Upper lobe of left lung (tissue), 4 donors: ENCODE measurements around the gene PCARE.

Experiments
- EP300 ChIP-seq, 4 donors: sonication (generic); formaldehyde crosslinking; IDR thresholded peaks; one replicate each; pipeline ENCODE4 v1.5.1; 2017; ENCODE audit warnings: antibody characterized with exemption in 4 of 4, control low read depth in 2 of 4
- TF ChIP-seq, protein P1 (sequence below), 6 experiments: fragments of 450-650 bp in 4 of 6; fragments of 200-600 bp in 2 of 6; sonication (generic) in 2 of 6; IDR thresholded peaks; one replicate each; pipeline ENCODE4 v1.5.1; 2016 to 2019; ENCODE audit warnings: antibody characterized with exemption in 6 of 6

DNA sequence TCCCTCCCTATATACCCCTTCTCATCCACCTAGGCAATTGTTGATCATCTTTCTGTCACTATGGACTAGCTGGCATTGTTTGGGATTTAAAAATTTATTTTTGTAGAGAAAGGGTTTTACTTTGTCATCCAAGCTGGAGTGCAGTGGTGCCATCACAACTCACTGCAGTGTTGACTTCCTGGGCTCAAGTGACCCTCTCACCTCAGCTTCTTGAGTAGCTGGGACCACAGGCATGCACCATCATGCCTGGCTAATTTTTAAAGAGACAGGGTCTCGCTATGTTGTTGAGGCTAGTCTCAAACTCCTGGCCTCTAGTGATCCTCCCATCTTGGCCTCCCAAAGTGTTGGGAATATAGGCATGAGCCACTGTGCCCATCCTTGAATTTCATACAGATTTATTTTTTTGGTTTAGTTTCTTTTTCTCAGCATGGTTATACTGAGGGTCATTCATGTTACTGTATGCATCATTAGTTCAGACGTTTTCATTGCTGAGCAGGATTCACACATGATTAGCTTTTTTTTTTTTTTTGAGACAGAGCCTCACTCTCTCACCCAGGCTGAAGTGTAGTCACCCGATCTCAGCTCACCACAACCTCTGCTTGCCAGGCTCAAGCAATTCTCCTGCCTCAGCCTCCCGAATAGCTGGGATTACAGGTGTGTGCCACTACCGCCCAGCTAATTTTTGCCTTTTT lies 8.6 kb upstream of the PCARE start:
- TF ChIP-seq, protein P1, sequence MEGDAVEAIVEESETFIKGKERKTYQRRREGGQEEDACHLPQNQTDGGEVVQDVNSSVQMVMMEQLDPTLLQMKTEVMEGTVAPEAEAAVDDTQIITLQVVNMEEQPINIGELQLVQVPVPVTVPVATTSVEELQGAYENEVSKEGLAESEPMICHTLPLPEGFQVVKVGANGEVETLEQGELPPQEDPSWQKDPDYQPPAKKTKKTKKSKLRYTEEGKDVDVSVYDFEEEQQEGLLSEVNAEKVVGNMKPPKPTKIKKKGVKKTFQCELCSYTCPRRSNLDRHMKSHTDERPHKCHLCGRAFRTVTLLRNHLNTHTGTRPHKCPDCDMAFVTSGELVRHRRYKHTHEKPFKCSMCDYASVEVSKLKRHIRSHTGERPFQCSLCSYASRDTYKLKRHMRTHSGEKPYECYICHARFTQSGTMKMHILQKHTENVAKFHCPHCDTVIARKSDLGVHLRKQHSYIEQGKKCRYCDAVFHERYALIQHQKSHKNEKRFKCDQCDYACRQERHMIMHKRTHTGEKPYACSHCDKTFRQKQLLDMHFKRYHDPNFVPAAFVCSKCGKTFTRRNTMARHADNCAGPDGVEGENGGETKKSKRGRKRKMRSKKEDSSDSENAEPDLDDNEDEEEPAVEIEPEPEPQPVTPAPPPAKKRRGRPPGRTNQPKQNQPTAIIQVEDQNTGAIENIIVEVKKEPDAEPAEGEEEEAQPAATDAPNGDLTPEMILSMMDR (IDR thresholded peaks at IDR 0.05), result no peak
- no peak for TF ChIP-seq EP300 (IDR thresholded peaks at IDR 0.05)
